ENCODE results near the gene AZGP1.
A peak's percentile ranks its signal among the peaks of the same experiment; 100 is the strongest.
"Not testable (repeated sequence)": the region's sequence is repeated elsewhere in the genome, so short reads cannot be mapped to it uniquely, and the experiment has no call there.

The AZGP1 gene

DNA sequence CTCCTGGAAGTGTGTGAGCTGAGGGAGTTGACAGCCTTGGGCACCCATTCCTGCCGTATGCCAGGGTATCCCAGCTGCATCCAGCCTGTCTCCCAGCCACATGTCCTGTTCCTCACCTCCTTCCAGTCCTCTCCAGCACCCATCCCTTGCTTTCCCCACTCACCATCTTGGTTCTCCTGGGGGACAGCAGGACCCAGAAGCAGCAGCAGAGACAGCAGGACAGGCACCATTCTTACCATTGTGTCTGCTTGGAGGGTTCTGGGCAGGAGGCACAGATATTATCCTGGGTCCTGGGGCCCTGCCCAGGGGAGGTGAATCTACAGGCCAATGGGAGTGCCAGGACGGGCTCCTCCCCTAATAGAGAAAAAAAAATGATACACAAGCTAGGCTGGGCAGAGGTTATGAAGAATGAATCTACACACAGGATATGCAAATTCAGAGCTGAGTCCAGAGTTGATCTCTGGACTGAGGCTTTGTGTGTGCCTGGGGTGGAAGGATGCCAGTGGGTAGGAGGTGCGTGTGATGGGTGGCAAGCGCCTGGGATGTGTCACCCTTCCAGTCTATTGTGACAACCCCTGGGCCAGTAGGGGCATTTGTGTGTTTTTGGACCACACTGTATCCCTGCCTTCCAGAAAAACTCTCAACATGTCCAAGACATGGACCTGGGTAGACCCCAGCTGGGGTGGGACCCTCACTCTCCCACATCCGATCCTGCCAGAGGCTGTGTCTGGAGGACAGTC, at the start of gene AZGP1:
AZGP1 (minus strand) TSS at position 250 of the 740 bp plus-strand sequence; CDS start at position 239, 11 bp downstream.
- peak; percentile 38 for DNase-seq (ENCODE audit: low spot score)

DNA sequence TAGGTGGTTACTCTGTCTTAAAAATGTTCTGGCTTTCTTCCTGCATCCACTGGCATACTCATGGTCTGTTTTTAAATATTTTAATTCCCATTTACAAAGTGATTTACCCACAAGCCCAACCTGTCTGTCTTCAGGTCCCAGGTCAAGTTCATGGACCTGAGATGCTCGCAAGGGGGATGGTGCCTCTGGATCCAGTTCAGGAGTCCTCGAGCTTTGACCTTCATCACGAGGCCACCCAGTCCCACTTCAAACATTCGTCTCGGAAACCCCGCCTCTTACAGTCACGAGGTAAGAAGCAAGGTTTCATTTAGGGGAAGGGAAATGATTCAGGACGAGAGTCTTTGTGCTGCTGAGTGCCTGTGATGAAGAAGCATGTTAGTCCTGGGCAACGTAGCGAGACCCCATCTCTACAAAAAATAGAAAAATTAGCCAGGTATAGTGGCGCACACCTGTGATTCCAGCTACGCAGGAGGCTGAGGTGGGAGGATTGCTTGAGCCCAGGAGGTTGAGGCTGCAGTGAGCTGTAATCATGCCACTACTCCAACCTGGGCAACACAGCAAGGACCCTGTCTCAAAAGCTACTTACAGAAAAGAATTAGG, 48.3 kb upstream of the AZGP1 start:
- DNase-seq (ENCODE audit: low spot score): no peak

DNA sequence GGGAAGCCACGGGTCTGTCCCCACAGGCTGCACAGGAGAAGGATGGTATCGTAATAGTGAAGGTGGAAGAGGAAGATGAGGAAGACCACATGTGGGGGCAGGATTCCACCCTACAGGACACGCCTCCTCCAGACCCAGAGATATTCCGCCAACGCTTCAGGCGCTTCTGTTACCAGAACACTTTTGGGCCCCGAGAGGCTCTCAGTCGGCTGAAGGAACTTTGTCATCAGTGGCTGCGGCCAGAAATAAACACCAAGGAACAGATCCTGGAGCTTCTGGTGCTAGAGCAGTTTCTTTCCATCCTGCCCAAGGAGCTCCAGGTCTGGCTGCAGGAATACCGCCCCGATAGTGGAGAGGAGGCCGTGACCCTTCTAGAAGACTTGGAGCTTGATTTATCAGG, 47.7 kb upstream of the AZGP1 start:
- DNase-seq (ENCODE audit: low spot score): no peak

DNA sequence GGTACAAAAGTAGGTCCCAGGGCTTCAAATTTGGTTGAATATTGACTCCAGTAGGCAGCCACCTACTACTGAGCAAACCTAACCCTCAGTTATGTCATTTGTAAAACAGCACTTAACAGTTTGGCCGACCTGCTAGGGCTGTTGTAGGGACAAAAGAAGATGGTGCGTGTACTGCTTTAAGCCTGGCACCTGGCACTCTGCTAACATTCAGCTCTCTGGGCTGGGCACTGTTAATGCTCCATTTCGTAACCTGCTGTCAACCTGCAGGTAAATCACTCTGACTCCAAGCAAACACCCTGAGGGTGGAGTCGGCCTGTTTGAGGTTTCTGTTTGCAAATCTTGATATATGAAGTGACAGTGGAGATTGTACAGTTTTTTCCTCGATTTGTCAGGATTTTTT, 46.8 kb upstream of the AZGP1 start:
- DNase-seq (ENCODE audit: low spot score): no peak

- DNase-seq (ENCODE audit: low spot score): no peak
Measured at GRCh38 chr7:100021297-100021696, 45.5 kb upstream of the AZGP1 start.

- DNase-seq (ENCODE audit: low spot score): no peak
Measured at GRCh38 chr7:100019908-100020307, 44.1 kb upstream of the AZGP1 start.

DNA sequence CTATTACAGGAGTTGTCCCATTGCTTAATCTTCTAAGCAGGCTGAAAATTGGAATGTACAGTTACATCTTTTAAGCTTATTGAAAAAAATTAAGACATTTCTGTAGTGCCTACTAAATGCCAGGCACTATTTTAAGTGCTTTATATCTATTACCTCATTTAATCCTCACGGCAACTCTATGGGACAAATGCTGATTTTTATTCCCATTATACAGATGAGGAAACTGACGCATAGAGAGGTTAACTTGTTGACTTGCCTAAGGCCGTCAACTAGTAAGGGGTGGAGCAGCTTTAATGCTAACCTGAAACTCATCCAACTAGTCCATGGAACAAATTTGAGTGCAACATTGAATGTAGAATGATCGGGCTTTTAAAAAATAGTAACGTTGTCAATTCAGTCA, 42.0 kb upstream of the AZGP1 start:
- DNase-seq (ENCODE audit: low spot score): no peak

- DNase-seq (ENCODE audit: low spot score): peak; percentile 41
Measured at GRCh38 chr7:100017300-100017699, 41.5 kb upstream of the AZGP1 start.

- peak; percentile 43 for DNase-seq (ENCODE audit: low spot score)
Measured at GRCh38 chr7:100016215-100016901, 40.5 kb upstream of the AZGP1 start.

- DNase-seq (ENCODE audit: low spot score): peak; percentile 98
Measured at GRCh38 chr7:100015232-100016214, 39.7 kb upstream of the AZGP1 start, which contains the start of gene ZKSCAN1. Gene ZKSCAN1 (plus strand): TSS chr7:100015596. CDS start chr7:100023507, 7,911 bp downstream.

GRCh38 chr7:100013328-100013676, 37.5 kb upstream of the AZGP1 start:
- peak; percentile 43 for DNase-seq (ENCODE audit: low spot score)

DNA sequence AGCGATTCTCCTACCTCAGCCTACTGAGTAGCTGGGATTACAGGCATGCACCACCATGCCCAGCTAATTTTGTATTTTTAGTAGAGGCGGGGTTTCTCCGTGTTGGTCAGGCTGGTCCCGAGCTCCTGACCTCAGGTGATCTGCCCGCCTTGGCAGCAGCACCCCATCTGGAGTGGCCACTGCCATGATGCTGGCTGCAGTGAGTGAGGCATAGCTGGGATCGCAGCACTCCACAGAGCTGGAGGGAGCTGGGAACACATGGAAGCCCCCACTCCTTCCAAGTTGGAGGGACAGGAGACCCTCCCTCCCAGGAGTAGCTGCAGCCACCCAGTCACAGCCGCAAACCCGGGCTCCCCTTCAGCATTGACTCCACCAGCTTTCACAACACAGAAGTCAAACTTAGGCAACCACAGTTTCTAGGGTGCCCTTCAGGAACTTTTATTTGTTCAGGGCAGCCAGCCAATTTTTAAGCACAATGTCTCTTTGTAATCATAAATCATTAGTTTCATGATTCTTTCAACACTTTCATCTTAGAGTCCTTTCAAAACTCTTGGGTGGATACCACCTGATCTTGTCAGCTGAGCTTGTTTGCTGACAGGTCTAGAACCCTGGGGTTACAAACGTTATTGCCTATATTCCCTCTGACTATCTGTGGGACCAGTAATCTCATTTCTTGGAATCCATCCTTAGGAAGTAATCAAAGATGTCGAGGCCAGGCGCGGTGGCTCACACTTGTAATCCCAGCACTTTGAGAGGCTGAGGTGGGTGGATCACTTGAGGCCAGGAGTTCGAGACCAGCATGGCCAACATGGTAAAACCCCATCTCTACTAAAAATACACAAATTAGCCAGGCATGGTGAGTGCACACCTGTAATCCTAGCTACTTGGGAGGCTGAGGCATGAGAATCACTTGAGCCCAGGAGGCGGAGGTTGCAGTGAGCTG, 36.8 kb upstream of the AZGP1 start:
- DNase-seq (ENCODE audit: low spot score): peak; percentile 63

DNA sequence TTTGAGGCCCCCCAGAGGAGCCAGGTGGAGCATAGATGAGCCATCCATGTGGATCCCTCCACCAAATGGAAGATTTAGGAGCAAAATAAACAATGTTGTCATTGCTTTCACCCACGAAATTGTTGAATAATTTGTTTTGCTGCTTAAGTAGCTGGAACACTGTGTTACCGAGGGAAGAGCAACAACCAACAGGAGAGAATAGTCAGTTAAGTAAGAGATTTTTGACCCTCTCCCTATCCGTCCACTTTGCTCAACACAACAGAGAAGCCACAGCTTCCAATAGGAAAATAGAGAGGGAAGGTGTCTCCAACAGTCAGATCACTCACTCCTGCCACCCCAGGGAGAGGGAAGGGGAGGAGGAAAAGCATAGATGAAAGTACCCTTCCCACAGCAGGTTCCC, 35.7 kb upstream of the AZGP1 start:
- no peak for DNase-seq (ENCODE audit: low spot score)

- DNase-seq (ENCODE audit: low spot score): no peak
Measured at GRCh38 chr7:100010901-100011300, 35.1 kb upstream of the AZGP1 start.

DNA sequence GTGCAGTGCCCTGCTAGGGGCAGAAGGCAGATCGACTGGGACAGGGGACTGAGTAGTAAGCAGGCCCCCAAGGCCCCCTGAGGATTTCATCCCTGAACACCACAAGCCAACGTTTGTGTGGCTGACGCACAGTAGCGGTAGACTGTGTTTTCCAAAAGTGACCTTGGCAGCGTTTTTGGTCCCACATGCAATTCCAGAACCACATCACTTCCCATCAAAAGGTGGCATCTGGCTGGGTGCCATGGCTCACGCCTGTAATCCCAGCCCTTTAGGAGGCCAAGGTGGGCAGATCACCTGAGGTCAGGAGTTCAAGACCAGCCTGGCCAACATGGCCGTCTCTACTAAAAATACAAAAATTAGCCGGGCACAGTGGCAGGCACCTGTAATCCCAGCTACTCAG, 34.1 kb upstream of the AZGP1 start:
- DNase-seq (ENCODE audit: low spot score): not testable (repeated sequence)

- DNase-seq (ENCODE audit: low spot score): no peak
Measured at GRCh38 chr7:100008525-100008924, 32.7 kb upstream of the AZGP1 start.

DNA sequence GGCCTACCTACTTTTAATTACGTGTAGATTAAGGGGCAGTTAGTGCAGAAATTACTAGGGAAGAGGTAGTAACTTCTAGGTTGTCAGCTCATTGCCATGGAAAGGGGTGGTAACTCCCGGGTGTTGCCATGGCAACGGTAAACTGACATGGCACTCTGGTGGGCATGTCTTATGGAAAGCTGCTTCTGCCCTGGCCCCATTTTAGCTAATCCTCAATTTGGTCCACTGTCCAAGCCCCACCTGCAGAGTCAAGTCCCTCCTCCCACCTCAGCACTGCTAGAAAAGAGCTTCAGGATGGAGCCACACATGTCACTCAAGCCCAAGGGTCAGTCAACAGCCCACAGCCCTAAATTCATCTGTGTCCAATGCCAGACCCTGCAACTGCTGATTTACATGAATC, 32.1 kb upstream of the AZGP1 start:
- DNase-seq (ENCODE audit: low spot score): no peak

DNA sequence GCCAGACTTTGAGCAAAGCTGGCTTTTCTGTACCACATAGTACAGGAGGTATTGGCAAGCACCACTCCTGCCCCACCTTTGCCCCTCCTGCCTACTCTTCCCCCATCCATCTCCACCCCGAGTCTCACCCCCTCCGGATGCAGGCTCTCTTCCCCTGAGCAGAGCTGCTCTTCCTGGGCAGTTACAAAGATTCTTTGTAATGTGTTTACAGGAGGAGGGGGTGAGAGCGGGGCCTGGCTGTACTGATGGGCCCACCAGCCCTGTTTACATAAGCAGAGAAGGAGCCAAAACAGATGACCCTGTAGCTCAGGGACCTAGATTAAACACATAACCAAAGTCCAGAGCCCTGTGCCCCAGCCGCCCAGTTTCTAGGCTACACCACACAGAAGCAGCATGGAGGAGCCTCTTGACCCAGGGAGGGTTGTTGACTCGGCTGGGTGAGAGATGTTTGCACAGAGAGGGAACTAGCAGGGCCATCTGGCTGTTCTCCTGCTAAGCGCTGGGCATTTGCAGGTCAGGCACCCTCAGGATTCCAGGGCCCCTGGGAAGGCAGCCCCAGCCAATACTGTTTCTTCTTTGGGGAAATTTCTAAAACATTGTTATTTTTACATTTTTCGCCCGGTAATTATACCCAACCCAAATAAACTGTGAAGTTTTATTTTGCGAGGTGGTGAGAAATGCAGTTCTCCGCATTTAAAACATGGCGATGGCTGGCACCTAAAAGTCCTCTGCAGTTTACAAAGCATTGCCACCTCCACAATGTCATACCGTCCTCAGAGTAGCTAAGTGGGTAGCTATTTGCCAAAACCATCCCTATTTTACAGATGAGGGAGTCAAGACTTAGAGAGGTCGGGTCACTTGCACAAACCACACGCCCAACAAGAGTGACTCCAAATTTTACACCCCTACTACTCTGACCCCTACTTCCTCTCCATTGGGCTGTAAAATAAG, 28.2 kb upstream of the AZGP1 start:
- no peak for DNase-seq (ENCODE audit: low spot score)

DNA sequence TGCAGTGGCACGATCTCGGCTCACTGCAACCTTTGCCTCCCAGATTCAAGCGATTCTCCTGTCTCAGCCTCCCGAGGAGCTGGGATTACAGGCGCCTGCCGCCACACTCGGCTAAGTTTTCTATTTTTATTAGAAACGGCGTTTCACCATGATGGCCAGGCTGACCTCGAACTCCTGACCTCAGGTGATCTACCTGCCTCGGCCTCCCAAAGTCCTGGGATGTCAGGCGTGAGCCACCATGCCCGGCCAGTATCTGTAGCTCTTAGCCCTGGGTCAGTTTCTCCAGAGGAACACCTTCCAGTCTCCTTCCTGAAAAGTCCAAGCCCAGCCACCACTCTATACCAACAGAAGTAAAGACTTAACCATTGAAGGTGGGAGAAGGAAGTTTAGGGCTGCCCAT, 24.4 kb upstream of the AZGP1 start:
- DNase-seq (ENCODE audit: low spot score): no peak
